ENCODE measurements around the gene CDKL5.
"Not testable (repeated sequence)": the region's sequence is repeated elsewhere in the genome, so short reads cannot be mapped to it uniquely, and the experiment has no call there.

Gene CDKL5

DNA sequence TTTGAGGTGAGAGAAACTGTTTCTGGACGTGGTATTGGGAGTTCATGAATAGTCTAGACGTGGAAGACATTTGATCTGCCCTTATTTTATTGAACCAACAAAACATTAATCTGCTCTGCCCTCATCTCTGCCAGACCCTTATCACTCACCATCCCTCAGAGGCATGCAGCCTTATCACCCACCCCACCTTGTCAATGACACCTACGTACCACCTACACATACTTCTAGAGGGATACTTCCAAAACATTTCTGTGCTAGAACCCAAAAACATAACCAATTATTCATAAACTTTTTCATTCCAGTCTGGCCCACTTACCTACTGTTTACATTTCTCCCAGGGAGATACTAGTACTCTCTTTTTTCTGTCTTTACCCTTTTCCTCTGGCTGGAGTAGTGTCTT, 141.3 kb downstream of the CDKL5 start:
- DNase-seq (ENCODE audit: insufficient read length, low spot score) (no peak), FAIRE-seq (no peak)

DNA sequence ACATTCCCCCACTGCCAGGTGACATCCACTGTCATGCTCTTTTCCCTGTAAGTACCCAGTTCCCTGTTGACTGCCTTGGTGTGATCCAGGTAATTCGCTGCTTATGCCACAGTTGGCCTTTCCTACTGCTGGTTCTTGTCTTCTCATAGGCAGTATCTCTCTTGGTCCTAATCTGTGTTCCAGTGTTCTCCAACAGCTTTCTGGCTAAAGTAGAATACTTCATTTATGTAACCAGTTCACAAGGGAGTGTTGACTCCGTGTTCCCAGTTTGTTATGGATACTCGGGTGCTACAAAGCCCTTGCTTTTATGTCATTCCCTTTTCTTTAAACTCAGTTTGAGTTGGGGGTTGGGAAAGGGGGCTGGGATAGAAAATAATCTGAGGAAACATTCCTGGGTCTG, 148.1 kb downstream of the CDKL5 start:
- FAIRE-seq (no peak), DNase-seq (ENCODE audit: insufficient read length, low spot score) (no peak)

DNA sequence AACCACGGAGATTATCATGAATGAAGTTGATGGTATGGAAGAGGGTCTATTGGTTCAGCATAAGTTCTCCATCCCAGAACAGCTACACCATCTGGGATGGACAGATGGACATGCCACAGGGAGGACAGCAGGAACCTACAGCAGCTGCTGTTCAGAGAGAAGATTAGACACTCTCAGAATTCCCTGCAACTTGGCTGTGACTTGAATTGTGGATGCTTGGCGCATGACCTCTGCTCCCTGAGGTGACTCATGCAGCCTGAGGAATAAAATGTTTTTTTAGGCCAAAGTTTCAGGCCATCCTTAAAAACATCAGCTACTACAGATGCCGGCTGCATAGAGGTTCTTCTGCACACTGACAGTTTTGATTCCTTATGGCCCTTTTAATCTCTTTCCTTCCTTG, 149.2 kb downstream of the CDKL5 start:
- no peak for DNase-seq (ENCODE audit: insufficient read length, low spot score)
- no peak for FAIRE-seq

DNA sequence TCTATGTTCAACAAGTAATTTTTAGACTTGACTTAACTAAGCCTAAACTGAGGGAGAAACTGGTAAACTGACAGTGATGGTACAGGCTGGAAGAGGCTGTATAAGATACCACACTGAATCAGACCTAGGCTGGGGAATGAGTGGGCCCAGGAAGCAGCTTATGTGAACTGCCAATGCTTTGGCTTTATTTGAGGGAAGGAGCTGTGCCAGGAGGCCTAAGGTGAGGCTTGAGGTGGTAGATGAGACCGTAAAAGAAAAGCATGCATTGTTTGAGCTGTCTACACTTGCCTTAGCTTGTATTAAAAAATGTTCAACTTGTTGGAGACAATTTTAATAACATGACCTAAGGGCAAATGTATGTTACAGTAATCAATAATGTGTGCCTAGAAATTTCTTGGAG, 150.3 kb downstream of the CDKL5 start:
- DNase-seq (ENCODE audit: insufficient read length, low spot score) = no peak
- no peak for FAIRE-seq

DNA sequence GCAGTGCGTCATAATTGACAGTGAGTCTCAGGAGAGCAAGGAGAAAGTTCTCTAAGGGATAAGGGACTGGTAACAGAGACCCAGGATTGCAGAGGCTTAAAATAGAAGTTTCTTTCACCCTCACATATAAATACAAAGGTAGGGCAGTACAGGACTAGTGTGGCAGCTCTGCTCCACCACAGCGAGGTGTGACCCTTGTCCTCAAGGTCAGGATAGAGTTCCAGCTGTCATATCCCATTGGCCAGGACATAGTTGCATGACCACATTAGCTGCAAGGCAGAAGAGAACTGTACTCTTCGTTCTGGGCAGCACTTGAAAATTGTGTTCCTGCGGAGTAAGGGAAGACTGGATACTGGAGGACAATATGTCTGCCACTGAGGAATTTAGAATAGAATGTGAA, 152.0 kb downstream of the CDKL5 start:
- FAIRE-seq = no peak
- no peak for DNase-seq (ENCODE audit: insufficient read length, low spot score)

DNA sequence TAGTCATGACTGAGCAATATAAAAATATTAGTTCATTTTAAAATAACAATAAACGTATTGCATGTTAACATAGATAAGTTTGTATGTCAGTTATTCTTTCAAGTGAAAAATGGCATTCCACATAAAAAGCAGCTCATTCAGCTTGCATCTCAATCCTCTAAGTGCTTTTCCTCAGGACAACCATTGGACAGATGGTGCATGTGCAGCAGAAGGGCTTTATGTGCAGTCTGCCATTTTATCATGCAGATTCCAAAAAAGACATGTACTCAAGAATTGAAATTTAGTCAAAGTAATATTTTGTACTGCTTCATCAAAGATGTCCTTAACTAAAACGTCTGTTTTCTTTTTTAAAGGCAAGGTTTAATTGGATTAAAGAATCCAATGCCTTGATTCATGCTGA, 153.1 kb downstream of the CDKL5 start:
- FAIRE-seq (no peak), DNase-seq (ENCODE audit: insufficient read length, low spot score) (no peak)

DNA sequence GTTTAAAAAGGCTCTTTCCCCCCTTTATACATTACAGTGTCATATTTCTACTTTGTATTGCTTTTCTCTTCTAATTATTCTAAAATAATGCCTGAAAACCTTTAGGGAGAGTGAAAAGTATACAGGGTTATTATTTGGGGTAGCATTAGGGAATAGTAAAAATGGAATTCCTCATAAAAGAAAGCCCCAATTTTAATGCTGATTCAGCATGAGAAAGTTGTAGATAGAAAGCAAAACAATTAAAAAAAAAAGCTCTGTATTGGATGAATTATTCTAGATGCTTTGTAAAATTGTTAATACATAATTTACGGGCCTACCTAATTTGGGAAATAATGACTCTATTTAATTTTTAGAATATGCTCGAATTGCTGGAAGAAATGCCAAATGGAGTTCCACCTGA, 154.1 kb downstream of the CDKL5 start:
- FAIRE-seq = no peak
- DNase-seq (ENCODE audit: insufficient read length, low spot score) = no peak

DNA sequence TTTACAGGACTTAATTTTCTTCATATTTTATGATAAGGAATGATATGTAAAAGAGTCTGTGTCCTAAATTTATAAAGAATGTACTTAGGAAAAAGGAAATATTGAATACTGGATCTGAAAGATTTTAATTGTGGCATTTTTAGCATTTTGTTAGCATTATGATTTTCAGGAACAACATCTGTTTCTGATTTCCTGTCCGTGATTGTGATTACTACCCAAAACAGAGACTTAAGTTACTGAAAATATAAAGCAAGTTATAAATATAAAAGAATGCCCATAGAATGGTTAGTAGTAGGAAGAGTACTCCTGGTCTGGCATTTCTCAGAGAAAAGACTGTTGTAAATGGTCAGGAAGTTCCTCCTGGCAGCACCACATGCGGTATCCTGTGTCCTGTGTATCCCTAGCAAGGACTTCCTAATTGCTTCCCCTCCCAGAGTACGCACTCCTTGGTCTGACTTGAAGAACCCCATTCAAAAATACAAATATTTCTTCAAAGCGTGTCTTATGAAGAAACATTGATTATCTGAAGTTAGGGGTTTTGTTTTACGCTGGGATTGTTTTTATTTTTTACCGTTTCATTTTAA, 157.6 kb downstream of the CDKL5 start:
- no peak for FAIRE-seq
- no peak for DNase-seq (ENCODE audit: insufficient read length, low spot score)

DNA sequence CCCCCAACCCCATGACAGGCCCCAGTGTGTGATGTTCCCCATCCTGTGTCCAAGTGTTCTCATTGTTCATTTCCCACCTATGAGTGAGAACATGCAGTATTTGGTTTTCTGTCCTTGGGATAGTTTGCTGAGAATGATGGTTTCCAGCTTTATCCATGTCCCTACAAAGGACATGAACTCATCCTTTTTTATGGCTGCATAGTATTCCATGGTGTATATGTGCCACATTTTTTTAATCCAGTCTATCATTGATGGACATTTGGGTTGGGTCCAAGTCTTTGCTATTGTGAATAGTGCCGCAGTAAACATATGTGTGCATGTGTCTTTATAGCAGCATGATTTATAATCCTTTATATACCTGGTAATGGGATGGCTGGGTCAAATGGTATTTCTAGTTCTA, 163.9 kb downstream of the CDKL5 start:
- FAIRE-seq; DNase-seq (ENCODE audit: insufficient read length, low spot score): not testable (repeated sequence)

DNA sequence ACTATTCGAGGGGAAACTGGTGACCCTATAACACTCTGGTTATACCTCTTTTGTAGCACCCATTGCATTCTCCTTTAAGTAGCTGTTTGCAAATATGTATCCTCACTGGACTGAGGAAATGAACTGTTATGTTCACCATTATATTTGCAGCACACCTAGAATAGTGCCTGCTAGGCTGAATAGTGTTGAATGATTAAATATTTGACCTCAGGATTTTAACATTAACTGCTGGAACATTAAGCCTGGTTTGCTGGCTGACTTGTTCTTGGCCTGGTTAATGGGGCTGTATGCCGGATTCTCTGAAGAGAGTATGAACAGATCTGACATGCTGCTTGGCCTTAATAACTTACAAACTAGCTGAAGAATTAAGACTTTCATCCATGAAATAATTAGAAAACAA, 166.4 kb downstream of the CDKL5 start:
- FAIRE-seq = no peak
- DNase-seq (ENCODE audit: insufficient read length, low spot score) = no peak

DNA sequence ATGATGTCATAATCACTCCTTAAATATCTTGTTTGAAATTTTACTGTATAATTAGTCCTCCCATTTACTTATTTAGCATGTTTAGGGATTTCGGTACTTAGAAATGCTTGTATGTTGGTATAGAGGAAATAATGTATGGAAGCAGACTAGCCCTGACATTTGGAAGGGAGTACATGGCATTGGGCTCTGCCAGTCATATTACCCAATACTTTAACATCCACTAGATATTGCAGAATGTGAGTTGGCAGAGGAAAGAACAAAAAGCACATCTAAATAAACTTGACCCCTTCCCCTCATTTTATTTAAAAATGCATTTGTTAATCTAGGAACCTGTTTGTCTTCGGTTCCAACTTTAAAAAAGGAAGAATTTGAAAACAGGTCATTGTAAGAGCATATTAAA, 168.7 kb downstream of the CDKL5 start:
- FAIRE-seq (peak; percentile 18), DNase-seq (ENCODE audit: insufficient read length, low spot score) (no peak)

DNA sequence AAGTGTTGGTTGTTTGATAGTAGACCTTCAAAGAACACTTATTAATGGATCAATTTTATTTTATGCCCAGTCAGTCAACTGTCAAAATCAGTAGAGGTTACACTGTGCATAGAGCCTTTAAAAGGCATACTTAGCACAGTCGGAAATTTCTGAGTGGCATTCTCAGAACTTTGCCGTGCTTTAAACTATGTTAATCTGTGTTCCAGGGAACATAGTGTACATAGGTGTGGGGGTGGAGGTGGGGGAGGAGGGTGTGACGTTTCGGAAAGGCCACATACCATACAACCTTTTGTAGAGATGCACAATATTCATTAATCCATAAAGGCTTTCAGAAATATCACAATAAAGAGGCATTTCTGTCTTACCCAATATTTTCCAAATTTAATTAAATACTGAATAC, 170.7 kb downstream of the CDKL5 start:
- FAIRE-seq = no peak

DNA sequence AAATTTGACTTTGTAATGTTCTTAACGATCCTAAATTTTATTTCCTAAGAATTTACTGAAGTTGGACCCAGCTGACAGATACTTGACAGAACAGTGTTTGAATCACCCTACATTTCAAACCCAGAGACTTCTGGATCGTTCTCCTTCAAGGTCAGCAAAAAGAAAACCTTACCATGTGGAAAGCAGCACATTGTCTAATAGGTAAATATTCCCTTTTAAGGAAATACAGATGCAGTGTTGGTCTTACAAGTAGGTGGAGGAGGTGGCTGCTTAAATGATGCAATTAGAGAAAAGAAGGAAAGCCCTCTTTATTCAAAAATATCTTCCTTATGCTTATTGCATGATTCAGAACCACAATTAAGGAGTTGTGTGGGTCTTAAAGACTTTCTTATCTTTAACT, 173.0 kb downstream of the CDKL5 start:
- FAIRE-seq (no peak), DNase-seq (ENCODE audit: insufficient read length, low spot score) (no peak)

More for the DNA sequence above, 170.7 kb downstream of the CDKL5 start:
- DNase-seq (ENCODE audit: insufficient read length, low spot score) = no peak

DNA sequence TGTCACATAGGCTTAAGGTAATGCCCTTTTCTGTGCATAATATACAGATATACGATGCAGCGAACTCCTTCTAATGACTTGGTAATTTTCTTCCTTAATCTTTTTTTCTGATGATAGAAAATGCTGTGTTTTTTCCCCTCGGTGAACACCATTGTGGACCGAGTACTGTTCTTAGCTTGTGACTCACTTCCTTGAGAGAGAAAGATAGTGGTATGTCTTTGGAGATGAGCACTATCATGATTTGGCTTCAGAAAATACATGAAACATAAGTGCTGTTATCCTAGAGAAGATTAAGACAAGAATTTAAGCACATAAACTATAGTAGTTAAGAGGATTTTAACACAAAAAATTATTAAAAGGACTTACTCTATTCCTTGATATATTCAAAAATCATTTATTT, 182.6 kb downstream of the CDKL5 start:
- no peak for FAIRE-seq
- DNase-seq (ENCODE audit: insufficient read length, low spot score) = no peak

DNA sequence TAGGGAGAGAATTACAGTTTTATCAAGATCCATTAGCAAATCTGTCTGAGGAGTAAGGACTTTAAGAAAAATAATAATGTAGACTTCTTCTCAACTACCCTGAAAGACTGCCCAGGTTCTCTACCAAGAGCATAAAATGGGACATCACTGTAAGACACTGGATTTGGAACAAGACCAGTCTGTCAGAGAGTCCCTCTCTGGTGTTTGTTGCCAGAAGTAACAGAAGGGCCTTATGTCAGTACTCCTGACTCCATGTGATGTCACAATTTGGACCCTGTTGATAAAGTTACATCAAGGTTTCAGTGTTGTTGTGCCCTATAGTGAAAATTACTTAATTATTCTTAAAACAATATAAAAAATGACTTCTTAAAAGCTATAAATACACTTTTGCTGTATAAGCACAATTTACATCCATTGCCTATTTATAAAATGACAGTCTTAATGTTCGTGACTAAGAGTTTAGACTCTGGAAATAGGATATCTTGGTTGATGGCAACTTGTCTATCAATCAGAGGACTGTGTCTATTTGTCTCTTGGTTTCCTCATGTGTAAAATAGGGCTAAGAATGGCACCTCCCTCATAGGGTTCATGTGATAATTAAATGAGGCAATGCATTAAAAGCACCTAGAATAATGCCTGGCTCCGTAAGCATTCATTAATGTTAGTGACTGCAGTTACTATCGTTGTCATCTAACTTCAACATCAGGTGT, 188.7 kb downstream of the CDKL5 start:
- FAIRE-seq (no peak), DNase-seq (ENCODE audit: insufficient read length, low spot score) (no peak)

DNA sequence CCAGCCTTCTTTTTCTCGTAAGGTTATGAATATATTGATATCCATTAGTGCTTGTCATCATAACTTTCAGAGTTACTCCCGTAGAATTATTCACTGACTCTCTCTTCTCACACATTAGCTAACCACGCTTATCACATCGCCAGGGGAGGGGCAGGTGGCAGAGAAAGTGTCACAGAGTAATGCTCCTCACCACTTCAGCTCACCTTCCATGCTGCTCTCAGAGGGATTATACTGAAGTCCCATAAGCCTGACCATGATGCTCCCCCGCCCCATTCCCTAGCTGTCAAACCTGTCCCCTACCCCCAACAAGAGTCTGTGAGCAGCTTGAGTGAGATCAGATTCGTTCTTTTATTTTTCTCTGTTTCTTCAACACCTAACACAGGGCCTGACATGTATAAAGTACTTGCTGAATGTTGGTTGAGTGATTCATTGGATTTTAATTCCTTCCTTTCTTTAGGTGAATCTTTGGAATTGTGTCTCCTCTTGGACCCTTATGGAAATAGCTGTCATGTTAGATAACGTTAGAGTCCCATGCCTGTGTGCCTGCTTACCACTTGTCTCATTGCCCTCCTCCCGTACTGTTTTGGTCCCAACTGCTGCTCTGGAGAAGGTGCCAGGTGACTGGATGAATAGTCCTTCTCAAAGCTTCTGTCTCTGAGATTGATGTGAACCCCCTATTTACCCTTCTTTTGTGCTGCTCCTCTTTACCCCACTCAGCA, 191.4 kb downstream of the CDKL5 start:
- DNase-seq (ENCODE audit: insufficient read length, low spot score) = no peak
- FAIRE-seq = no peak

DNA sequence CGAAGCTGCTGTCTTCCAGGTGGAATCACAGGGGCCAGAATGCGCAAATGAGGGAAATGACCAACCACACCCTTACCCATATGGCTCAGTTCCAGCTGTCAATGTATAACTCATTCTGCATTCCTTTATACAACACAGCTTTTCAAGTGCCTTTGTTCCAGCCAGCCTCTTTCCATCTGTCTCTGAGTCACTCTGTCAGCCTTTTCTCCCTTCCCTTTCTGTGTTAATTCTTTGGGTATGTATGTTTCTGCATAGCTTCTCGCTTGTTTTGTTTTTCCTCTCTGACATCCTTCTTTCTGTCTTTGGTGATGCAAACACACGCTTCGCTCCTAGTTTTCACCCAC, 192.0 kb downstream of the CDKL5 start:
- no peak for DNase-seq (ENCODE audit: insufficient read length, low spot score)
- no peak for FAIRE-seq

DNA sequence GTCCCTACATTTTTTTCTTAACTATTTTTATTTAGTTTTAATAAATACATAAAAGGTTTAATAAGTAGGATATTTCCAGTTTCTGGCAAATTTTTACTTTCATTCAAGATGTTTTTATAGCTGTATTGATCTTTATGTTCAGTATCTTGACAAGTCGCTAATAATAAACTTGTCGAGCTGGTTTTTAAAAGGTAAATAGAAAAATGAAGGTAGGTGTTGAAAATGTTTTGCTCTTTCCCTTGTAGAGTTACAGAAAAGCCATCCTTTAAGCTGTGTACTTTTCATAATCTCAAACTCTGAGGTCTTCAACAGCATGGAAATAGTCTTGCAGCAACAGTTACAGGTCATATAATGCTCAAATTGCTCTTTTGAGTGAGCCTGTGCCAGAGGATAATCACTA, 193.9 kb downstream of the CDKL5 start:
- FAIRE-seq (no peak), DNase-seq (ENCODE audit: insufficient read length, low spot score) (no peak)

DNA sequence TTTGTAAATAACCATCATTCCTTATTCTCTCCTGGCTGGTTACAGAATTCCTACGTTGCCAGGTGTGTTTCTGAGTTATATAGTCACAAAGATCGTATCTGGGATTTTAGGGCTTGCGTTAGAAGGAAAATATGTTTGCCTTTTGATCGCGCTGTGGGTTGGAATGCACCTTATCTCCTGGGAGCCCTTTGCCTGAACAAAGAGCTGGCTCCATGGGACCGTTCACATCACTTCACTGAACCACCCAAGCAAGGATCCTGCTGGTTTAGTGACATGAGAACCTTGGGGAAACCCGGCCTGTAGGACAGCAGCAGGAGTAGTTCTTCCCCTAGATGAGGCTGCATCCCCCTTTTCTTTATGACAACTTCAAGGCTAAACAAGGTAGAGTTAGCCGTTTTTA, 194.9 kb downstream of the CDKL5 start:
- FAIRE-seq (no peak), DNase-seq (ENCODE audit: insufficient read length, low spot score) (no peak)

DNA sequence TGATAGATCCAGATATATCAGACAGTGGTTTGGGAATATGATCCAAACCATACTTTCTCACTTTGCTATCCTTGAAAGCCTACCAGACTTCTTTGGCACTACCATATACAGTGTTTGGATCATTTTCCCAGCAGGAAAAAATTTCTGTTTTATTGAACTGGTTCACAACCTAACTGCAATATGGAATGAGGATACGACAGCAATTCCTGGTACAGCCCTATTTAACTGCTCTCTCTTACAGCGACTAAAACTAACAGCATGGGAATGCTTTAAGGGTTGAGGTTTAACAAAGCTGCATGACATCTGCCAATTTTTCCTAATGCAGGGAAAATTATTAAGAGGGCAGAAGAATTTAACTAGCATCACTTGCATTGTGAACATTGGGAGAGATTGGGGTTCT, 199.2 kb downstream of the CDKL5 start:
- FAIRE-seq (no peak), DNase-seq (ENCODE audit: insufficient read length, low spot score) (no peak)

DNA sequence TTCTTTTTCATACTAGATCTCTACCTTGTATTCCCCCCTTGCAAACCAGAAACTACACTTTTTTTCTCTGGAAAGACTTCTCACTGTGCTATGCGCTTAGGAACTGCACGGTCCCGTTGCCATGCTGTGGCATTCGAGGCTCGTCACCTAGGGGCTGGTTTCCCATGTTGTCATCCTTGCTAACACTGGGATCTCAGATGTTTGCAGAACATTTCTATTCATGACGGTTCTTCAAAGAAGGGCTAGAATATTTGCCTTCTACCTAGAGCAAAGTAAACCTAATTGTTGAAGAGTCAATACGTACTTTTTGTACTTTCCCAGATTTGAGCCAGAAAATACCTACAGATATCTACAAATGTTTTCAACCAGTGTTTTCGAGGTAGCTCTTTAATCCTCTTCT, 205.5 kb downstream of the CDKL5 start:
- DNase-seq (ENCODE audit: insufficient read length, low spot score) (no peak), FAIRE-seq (no peak)

DNA sequence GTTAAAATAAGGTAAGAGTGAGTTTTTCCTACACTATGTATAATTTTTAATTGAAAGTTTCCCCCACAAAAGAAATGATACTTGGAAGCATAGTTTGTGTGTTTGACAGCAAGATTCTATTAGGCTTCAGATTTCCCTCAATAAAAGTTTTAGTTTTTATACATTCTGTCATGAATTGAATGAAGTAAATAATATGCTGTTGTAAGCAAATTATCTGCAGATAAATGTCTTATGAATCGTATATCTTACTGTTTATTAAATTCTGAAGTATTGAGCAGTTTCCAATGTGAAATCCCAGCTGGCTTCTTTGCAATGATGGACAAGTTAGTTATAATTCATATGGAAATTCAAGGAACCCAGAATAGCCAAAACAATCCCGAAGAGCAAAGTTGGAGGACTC, 213.0 kb downstream of the CDKL5 start:
- no peak for DNase-seq (ENCODE audit: insufficient read length, low spot score)
- FAIRE-seq = no peak
